MM.1S (cell line): ENCODE results near the gene PTH2R.
"Not testable (repeated sequence)": the region's sequence is repeated elsewhere in the genome, so short reads cannot be mapped to it uniquely, and the experiment has no call there.

Experiments
- DNase-seq: peaks from one replicate; pipeline ENCODE4 v3.0.0-alpha.2; 2015
- H2AFZ ChIP-seq: fragments of 300-600 bp; sonication (generic); 2 replicates; pipeline ENCODE4 v1.6.0; 2016; ENCODE audit warnings: antibody characterized with exemption, low read length
- H3F3A ChIP-seq: fragments of 300-600 bp; sonication (generic); 2 replicates; pipeline ENCODE4 v1.6.1; 2016; ENCODE audit warnings: mild to moderate bottlenecking, antibody characterized with exemption, low read length, moderate library complexity, mixed read lengths; ENCODE audit not compliant: insufficient read depth
- H3K27ac ChIP-seq: fragments of 300-600 bp; sonication (generic); 2 replicates; pipeline ENCODE4 v1.5.1; 2016; ENCODE audit warnings: mild to moderate bottlenecking, low read length
- H3K27me3 ChIP-seq: fragments of 300-600 bp; sonication (generic); replicated peaks from 2 replicates; pipeline ENCODE4 v1.6.0; 2016; ENCODE audit warnings: low read length; ENCODE audit not compliant: insufficient read depth
- H3K36me3 ChIP-seq: fragments of 300-600 bp; sonication (generic); replicated peaks from 2 replicates; pipeline ENCODE4 v1.6.1; 2016; ENCODE audit warnings: mild to moderate bottlenecking, low read length, mixed read lengths; ENCODE audit not compliant: insufficient read depth
- H3K4me1 ChIP-seq: fragments of 300-600 bp; sonication (generic); 2 replicates; pipeline ENCODE4 v1.6.1; 2016; ENCODE audit warnings: low read length, mixed read lengths
- H3K4me2 ChIP-seq: fragments of 300-600 bp; sonication (generic); 2 replicates; pipeline ENCODE4 v1.6.0; 2016; ENCODE audit warnings: low read depth, low read length
- H3K4me3 ChIP-seq: fragments of 300-600 bp; sonication (generic); 2 replicates; pipeline ENCODE4 v1.5.1; 2016; ENCODE audit warnings: low read length, mixed read lengths
- H3K79me2 ChIP-seq: fragments of 300-600 bp; sonication (generic); 2 replicates; pipeline ENCODE4 v1.6.1; 2016; ENCODE audit warnings: mixed run types, low read length, mixed read lengths
- H3K9ac ChIP-seq: fragments of 300-600 bp; sonication (generic); 2 replicates; pipeline ENCODE4 v1.6.1; 2016; ENCODE audit warnings: low read length, mixed read lengths
- H3K9me2 ChIP-seq: fragments of 300-600 bp; sonication (generic); replicated peaks from 2 replicates; pipeline ENCODE4 v1.6.1; 2016; ENCODE audit warnings: mild to moderate bottlenecking, low read length, mixed read lengths; ENCODE audit not compliant: insufficient read depth
- H3K9me3 ChIP-seq: fragments of 300-600 bp; sonication (generic); replicated peaks from 2 replicates; pipeline ENCODE4 v1.6.1; 2016; ENCODE audit warnings: mild to moderate bottlenecking, low read length, mixed read lengths; ENCODE audit not compliant: insufficient read depth
- H4K20me1 ChIP-seq: fragments of 300-600 bp; sonication (generic); 2 replicates; pipeline ENCODE4 v1.6.1; 2016; ENCODE audit warnings: mild to moderate bottlenecking, low read length, moderate library complexity, mixed read lengths; ENCODE audit not compliant: insufficient read depth
- CTCF ChIP-seq: fragments of 300-600 bp; sonication (generic); IDR thresholded peaks from 2 replicates; pipeline ENCODE4 v1.5.1; 2016; ENCODE audit warnings: antibody characterized with exemption, low read length, mixed read lengths
- EZH2 ChIP-seq: fragments of 300-600 bp; sonication (generic); optimal IDR thresholded peaks from 2 replicates; pipeline ENCODE3; 2017; ENCODE audit warnings: low read depth, mild to moderate bottlenecking, antibody characterized with exemption, low read length, mixed read lengths
- EZH2phosphoT487 ChIP-seq: fragments of 300-600 bp; sonication (generic); IDR thresholded peaks from 2 replicates; pipeline ENCODE4 v1.6.1; 2018; ENCODE audit warnings: antibody characterized with exemption, low read length

The PTH2R gene

GRCh38 chr2:208531361-208531760 lies 124.8 kb downstream of the PTH2R start:
- DNase-seq: no peak
- TF ChIP-seq EZH2 (no peak), EZH2phosphoT487 (no peak), CTCF (no peak)
- Histone ChIP-seq H4K20me1 (no peaks in the 10 kb centered on the region), H3K36me3 (no peaks in the 10 kb centered on the region), H3K4me1 (no peaks in the 10 kb centered on the region), H3K79me2 (no peaks in the 10 kb centered on the region), H3K4me2 (no peak overlapping the region), H3K27me3 (no peaks in the 10 kb centered on the region), H3K27ac (no peak overlapping the region), H3K9me2 (no peaks in the 10 kb centered on the region), H3K4me3 (no peak overlapping the region), H3K9me3 (no peaks in the 10 kb centered on the region), H2AFZ (no peak overlapping the region), H3K9ac (no peak overlapping the region), H3F3A (no peaks in the 10 kb centered on the region)

GRCh38 chr2:208535578-208535977 lies 129.0 kb downstream of the PTH2R start:
- H3K36me3 ChIP-seq, H4K20me1 ChIP-seq, H3K9ac ChIP-seq, H3F3A ChIP-seq, H3K4me1 ChIP-seq, H3K4me3 ChIP-seq, H3K9me2 ChIP-seq, H3K27ac ChIP-seq, H3K79me2 ChIP-seq, H3K4me2 ChIP-seq, H2AFZ ChIP-seq, DNase-seq, H3K27me3 ChIP-seq, H3K9me3 ChIP-seq: not testable (repeated sequence)

- Histone ChIP-seq H3K9me3 (no peaks in the 10 kb centered on the region), H2AFZ (no peak overlapping the region), H3K4me3 (no peak overlapping the region), H3K9me2 (no peaks in the 10 kb centered on the region), H4K20me1 (no peaks in the 10 kb centered on the region), H3K9ac (no peak overlapping the region), H3K36me3 (no peaks in the 10 kb centered on the region), H3K4me2 (peak overlapping the region; percentile 2; the same call in 1 of the 2 replicates), H3F3A (no peaks in the 10 kb centered on the region), H3K27me3 (no peaks in the 10 kb centered on the region), H3K27ac (no peak overlapping the region), H3K4me1 (peaks cover 17% of the 10 kb centered on the region), H3K79me2 (no peaks in the 10 kb centered on the region)
- TF ChIP-seq CTCF (no peak), EZH2 (no peak), EZH2phosphoT487 (no peak)
- no peak for DNase-seq
Observed at GRCh38 chr2:208541461-208541988, 134.9 kb downstream of the PTH2R start.

- no peak overlapping the region for H2AFZ ChIP-seq
- peak; percentile 48 for DNase-seq
- no peaks in the 10 kb centered on the region for H3K36me3 ChIP-seq
- no peaks in the 10 kb centered on the region for H3K9me3 ChIP-seq
- no peaks in the 10 kb centered on the region for H3K9me2 ChIP-seq
- peaks cover 17% of the 10 kb centered on the region for H3K4me1 ChIP-seq
- no peaks in the 10 kb centered on the region for H3F3A ChIP-seq
- no peaks in the 10 kb centered on the region for H3K27me3 ChIP-seq
- no peak overlapping the region for H3K27ac ChIP-seq
- peak overlapping the region; percentile 2; the same call in 1 of the 2 replicates for H3K4me2 ChIP-seq
- H4K20me1 ChIP-seq: no peaks in the 10 kb centered on the region
- no peak overlapping the region for H3K4me3 ChIP-seq
- TF ChIP-seq CTCF (no peak), EZH2 (no peak), EZH2phosphoT487 (no peak)
- no peak overlapping the region for H3K9ac ChIP-seq
- H3K79me2 ChIP-seq: no peaks in the 10 kb centered on the region
Observed at GRCh38 chr2:208541989-208542464, 135.4 kb downstream of the PTH2R start.
